Activated CD8-positive, alpha-beta memory T cell treated with anti-CD3 and anti-CD28 coated beads, Interleukin-2, amount 10 ng/mL, durations not matched to agents 7 days and 5 days (primary cell): ENCODE measurements around the gene FAR1. TPM values are rescaled to one million over a fixed set of nuclear protein-coding genes. Genes with fewer than 3 reads are reported as not detected.
"Not testable (repeated sequence)": the region's sequence is repeated elsewhere in the genome, so short reads cannot be mapped to it uniquely, and the experiment has no call there.

ENCODE experiments used
- ATAC-seq: fragments of 150-1000 bp; cut with Tn5 transposase; one replicate; pipeline ENCODE4 v1.10.0; 2021; ENCODE audit warnings: moderate library complexity
- CTCF ChIA-PET: fragments of 350-600 bp; sonication (Branson Sonifier 250); formaldehyde crosslinking; loops from one replicate; lab custom pipeline; 2021; ENCODE audit warnings: antibody characterized with exemption; lab: Charles Lee
- DNase-seq: peaks from one replicate; pipeline ENCODE4 v3.0.0-alpha.2; 2020
- H3K27ac Mint-ChIP-seq: one replicate; pipeline ENCODE4 v1.8.0; 2021; ENCODE audit warnings: mild to moderate bottlenecking, mixed read lengths
- H3K27me3 Mint-ChIP-seq: one replicate; pipeline ENCODE4 v1.8.0; 2021; ENCODE audit warnings: mixed read lengths
- H3K36me3 Mint-ChIP-seq: one replicate; pipeline ENCODE4 v1.8.0; 2021; ENCODE audit warnings: mild to moderate bottlenecking, mixed read lengths
- H3K4me1 Mint-ChIP-seq: one replicate; pipeline ENCODE4 v1.8.0; 2021; ENCODE audit warnings: mixed read lengths
- H3K4me3 Mint-ChIP-seq: one replicate; pipeline ENCODE4 v1.8.0; 2021; ENCODE audit warnings: mild to moderate bottlenecking, moderate library complexity, mixed read lengths
- H3K9me3 Mint-ChIP-seq: one replicate; pipeline ENCODE4 v1.8.0; 2022; ENCODE audit warnings: low read depth, mixed read lengths
- total RNA-seq, 2 experiments: library from RNA; stranded (reverse); gene quantifications; one replicate each; pipeline ENCODE4 v1.2.3, GENCODE V29; 2021

The FAR1 gene
- total RNA-seq, 2 experiments from 2014 or later = 56.9 to 57.0 TPM

GRCh38 chr11:13753316-13753715 is 84.8 kb downstream of the FAR1 start:
- H3K27ac Mint-ChIP-seq, H3K36me3 Mint-ChIP-seq, H3K4me1 Mint-ChIP-seq, DNase-seq, H3K9me3 Mint-ChIP-seq, ATAC-seq, H3K4me3 Mint-ChIP-seq: not testable (repeated sequence)
- CTCF ChIA-PET = interaction anchor here (1.3 to 1.4 kb wide), 2 partner anchors 17 to 1221 kb away, joined by 3 read pairs; no protein-coding TSS in a partner anchor
- peaks cover 24% of the 10 kb centered on the region for H3K27me3 Mint-ChIP-seq

DNA sequence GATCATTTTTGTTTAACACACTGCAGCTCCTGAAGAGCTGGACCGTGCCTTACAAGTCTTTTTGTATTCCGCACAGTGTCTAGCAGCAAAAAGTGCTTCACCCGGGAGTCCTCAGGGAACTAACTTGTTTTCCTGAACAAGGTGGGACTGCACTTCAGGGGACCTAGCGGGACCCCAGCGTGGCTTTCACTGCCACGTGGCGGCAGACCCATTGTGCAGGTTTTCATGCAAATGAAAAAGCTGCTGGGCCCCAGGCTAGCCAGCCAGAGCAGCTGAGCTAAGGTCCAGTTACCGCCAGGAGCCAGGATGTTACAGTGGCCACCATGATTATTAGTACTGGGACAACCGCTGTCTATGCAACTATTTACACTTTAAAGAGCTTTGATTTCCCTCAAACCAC is 90.6 kb downstream of the FAR1 start:
- Mint-ChIP-seq H3K4me3 (no peak overlapping the region), H3K4me1 (no peaks in the 10 kb centered on the region), H3K36me3 (no peaks in the 10 kb centered on the region), H3K27me3 (peaks cover 10% of the 10 kb centered on the region), H3K27ac (no peak overlapping the region), H3K9me3 (no peaks in the 10 kb centered on the region)
- CTCF ChIA-PET = no interaction called here
- ATAC-seq (no peak), DNase-seq (no peak)

DNA sequence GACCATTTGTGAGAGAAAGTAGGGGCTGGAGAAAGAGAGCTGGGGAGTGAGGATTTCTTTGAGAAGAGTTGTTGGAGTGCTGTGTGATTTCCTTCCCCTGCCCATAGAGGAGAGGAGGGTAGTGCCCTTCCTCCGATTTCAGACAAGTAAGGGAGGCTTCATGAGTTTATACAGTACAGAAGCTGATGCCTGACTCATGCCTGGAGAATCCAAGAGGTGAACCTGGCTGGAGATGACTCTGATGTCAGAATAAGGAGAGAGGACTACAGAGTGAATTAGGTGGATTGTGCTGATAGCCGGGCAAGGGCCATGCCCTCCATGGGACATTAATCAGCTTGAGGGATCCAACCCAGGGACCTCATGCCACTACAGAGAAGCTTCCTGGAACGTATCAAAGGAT is 91.6 kb downstream of the FAR1 start:
- Mint-ChIP-seq H3K27ac (no peak overlapping the region), H3K4me1 (no peaks in the 10 kb centered on the region), H3K4me3 (no peak overlapping the region), H3K36me3 (no peaks in the 10 kb centered on the region), H3K27me3 (peaks cover 3% of the 10 kb centered on the region), H3K9me3 (no peaks in the 10 kb centered on the region)
- CTCF ChIA-PET = interaction anchor here (0.6 to 2.2 kb wide), 2 partner anchors 13 to 169 kb away, joined by 3 to 8 read pairs; no protein-coding TSS in a partner anchor
- DNase-seq = no peak
- no peak for ATAC-seq

- ATAC-seq (no peak), DNase-seq (no peak)
- H3K4me1 Mint-ChIP-seq = no peaks in the 10 kb centered on the region
- H3K27me3 Mint-ChIP-seq = no peaks in the 10 kb centered on the region
- H3K4me3 Mint-ChIP-seq = no peak overlapping the region
- CTCF ChIA-PET = interaction anchor here (2.2 kb wide), 1 partner anchor 12 kb away, joined by 8 read pairs; no protein-coding TSS in a partner anchor
- no peak overlapping the region for H3K27ac Mint-ChIP-seq
- H3K36me3 Mint-ChIP-seq = no peaks in the 10 kb centered on the region
- no peaks in the 10 kb centered on the region for H3K9me3 Mint-ChIP-seq
Measured at GRCh38 chr11:13761250-13761649, 92.8 kb downstream of the FAR1 start.

DNA sequence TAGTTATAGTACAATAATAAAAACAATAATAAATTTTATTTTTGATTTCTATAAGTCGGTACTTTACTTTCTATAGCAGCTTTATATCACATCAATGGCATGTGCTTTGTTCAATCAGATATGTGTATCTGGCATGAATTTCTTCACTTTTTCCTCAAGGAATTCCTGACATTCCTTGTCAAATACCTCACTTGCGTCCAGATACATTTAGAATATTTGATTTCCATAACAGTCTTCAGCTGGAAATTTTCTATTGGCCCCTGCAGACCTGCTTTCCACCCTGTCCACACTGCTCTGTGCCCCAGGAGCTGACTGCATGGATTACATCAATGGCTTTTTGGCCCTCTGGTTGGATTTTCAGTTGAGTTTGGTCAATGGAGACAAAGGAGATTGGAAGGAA is 93.2 kb downstream of the FAR1 start:
- H3K9me3 Mint-ChIP-seq = no peaks in the 10 kb centered on the region
- no peaks in the 10 kb centered on the region for H3K27me3 Mint-ChIP-seq
- H3K36me3 Mint-ChIP-seq = no peaks in the 10 kb centered on the region
- DNase-seq (no peak), ATAC-seq (no peak)
- no peaks in the 10 kb centered on the region for H3K4me1 Mint-ChIP-seq
- H3K4me3 Mint-ChIP-seq = no peak overlapping the region
- CTCF ChIA-PET = interaction anchor here (0.6 to 2.2 kb wide), 3 partner anchors 9 to 11 kb away, joined by 3 to 9 read pairs (median 8); no protein-coding TSS in a partner anchor
- H3K27ac Mint-ChIP-seq = no peak overlapping the region

GRCh38 chr11:13762718-13763117 is 94.2 kb downstream of the FAR1 start:
- H3K9me3 Mint-ChIP-seq = no peaks in the 10 kb centered on the region
- ATAC-seq (no peak), DNase-seq (no peak)
- CTCF ChIA-PET = interaction anchor here (2.2 kb wide), 1 partner anchor 10 kb away, joined by 9 read pairs; no protein-coding TSS in a partner anchor
- H3K27me3 Mint-ChIP-seq = no peaks in the 10 kb centered on the region
- no peak overlapping the region for H3K4me3 Mint-ChIP-seq
- no peaks in the 10 kb centered on the region for H3K4me1 Mint-ChIP-seq
- H3K27ac Mint-ChIP-seq = no peak overlapping the region
- no peaks in the 10 kb centered on the region for H3K36me3 Mint-ChIP-seq

DNA sequence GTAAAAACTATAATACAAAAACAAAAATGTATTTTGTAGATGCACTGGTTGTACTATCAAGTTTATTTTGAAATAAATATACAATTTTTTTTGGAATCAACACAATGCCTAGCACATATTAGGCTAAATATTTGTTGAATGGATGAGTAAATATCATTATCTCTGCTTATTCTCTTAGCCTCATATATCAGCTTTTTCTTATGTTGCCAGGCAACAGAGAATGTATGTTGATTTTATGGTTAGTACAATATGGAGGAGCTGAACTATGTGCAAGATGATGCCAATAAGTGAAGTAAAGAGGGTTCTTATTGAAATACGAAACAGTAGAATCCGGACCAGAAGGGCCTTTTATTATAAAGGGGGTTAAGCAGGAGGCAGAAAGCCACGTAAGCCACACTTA is 94.9 kb downstream of the FAR1 start:
- no peak for ATAC-seq
- no peak overlapping the region for H3K4me3 Mint-ChIP-seq
- no peak for DNase-seq
- H3K27me3 Mint-ChIP-seq = no peaks in the 10 kb centered on the region
- H3K4me1 Mint-ChIP-seq = no peaks in the 10 kb centered on the region
- H3K9me3 Mint-ChIP-seq = no peaks in the 10 kb centered on the region
- H3K27ac Mint-ChIP-seq = no peak overlapping the region
- CTCF ChIA-PET = interaction anchor here (2.2 kb wide), 1 partner anchor 9 kb away, joined by 9 read pairs; no protein-coding TSS in a partner anchor
- H3K36me3 Mint-ChIP-seq = no peaks in the 10 kb centered on the region

- Mint-ChIP-seq H3K27ac (no peak overlapping the region), H3K36me3 (no peaks in the 10 kb centered on the region), H3K27me3 (no peaks in the 10 kb centered on the region), H3K9me3 (no peaks in the 10 kb centered on the region), H3K4me1 (no peaks in the 10 kb centered on the region), H3K4me3 (no peak overlapping the region)
- ATAC-seq (no peak), DNase-seq (no peak)
- CTCF ChIA-PET = no interaction called here
Measured at GRCh38 chr11:13765886-13766285, 97.4 kb downstream of the FAR1 start.

DNA sequence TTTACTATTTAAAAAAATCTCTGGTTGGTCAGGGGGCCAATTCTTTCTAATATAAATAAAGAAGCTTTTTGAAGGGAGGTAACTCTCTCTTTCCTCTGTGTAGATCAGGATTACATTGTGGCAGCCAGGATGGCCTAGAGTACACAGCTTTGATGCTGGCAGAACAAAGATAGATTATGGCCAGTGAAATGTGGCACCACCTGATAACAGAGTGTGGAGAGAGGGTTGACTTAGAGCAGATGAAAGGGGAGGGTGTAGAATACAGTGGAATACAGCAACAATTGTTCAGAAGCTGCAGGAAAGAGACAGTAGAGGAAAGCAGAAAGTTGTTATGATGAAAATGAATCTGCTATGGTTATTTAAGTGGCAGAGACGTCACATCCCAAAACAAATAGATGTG is 99.0 kb downstream of the FAR1 start:
- Mint-ChIP-seq H3K4me3 (no peak overlapping the region), H3K4me1 (no peaks in the 10 kb centered on the region), H3K27ac (no peak overlapping the region), H3K36me3 (no peaks in the 10 kb centered on the region), H3K27me3 (no peaks in the 10 kb centered on the region), H3K9me3 (no peaks in the 10 kb centered on the region)
- CTCF ChIA-PET = interaction anchor here (1.2 kb wide), 1 partner anchor 16 kb away, joined by 3 read pairs; no protein-coding TSS in a partner anchor
- no peak for ATAC-seq
- DNase-seq = no peak

GRCh38 chr11:13769188-13769587 is 100.7 kb downstream of the FAR1 start:
- no peak overlapping the region for H3K4me3 Mint-ChIP-seq
- H3K27ac Mint-ChIP-seq = no peak overlapping the region
- no peaks in the 10 kb centered on the region for H3K9me3 Mint-ChIP-seq
- ATAC-seq (no peak), DNase-seq (no peak)
- H3K36me3 Mint-ChIP-seq = no peaks in the 10 kb centered on the region
- H3K27me3 Mint-ChIP-seq = peaks cover 4% of the 10 kb centered on the region
- CTCF ChIA-PET = interaction anchor here (1.1 to 2.7 kb wide), 3 partner anchors 10 to 481 kb away, joined by 4 to 10 read pairs (median 4); no protein-coding TSS in a partner anchor
- H3K4me1 Mint-ChIP-seq = no peaks in the 10 kb centered on the region

GRCh38 chr11:13771151-13771550 is 102.7 kb downstream of the FAR1 start:
- H3K4me1 Mint-ChIP-seq = no peaks in the 10 kb centered on the region
- DNase-seq (no peak), ATAC-seq (no peak)
- H3K27me3 Mint-ChIP-seq = peaks cover 9% of the 10 kb centered on the region
- no peak overlapping the region for H3K27ac Mint-ChIP-seq
- CTCF ChIA-PET = interaction anchor here (0.6 to 3.2 kb wide), 9 partner anchors 9 to 684 kb away, joined by 3 to 29 read pairs (median 3); no protein-coding TSS in a partner anchor
- no peaks in the 10 kb centered on the region for H3K9me3 Mint-ChIP-seq
- H3K36me3 Mint-ChIP-seq = no peaks in the 10 kb centered on the region
- no peak overlapping the region for H3K4me3 Mint-ChIP-seq

DNA sequence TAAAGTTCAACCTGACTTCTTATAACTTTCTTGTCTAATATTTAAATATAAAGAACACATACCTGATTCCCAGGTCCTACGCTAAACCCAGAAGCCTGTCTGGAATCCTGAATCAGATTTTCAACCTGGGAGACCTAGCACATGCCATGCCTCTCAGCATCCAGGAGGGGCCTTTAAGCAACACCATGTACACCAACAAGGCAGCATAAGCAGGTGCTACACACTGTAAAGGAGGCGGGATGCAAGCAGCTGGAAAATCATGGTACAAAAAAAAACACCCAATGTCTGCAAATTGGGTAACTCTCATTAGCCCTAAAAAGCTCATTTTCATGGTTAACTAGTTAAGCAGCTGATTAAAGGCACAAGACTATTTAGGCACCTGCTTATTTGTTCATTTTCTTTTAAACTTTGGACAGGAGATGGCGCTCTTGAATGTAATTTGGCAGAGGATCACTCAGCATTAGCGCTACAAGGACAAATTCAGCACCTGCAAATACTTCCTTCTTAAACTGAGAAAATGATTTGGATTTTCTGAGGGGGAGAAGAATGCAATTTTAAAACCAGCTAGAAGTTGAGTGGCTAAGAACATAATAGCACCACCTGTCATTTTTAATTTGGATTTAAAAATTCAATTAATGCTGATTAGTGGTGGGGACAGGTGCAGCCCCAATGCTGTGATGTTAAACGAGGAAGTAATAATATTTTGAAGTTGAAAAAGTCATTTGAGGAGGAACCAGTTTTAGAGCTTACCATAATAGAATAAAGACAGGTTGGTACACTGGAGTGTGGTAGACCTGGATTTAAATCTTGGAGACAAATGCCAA is 104.0 kb downstream of the FAR1 start:
- CTCF ChIA-PET = interaction anchor here (0.5 to 3.2 kb wide), 33 partner anchors 10 to 682 kb away, joined by 3 to 29 read pairs (median 4); partner anchors contain the start of gene SPON1
- H3K27ac Mint-ChIP-seq = no peak overlapping the region
- peak; percentile 75 for ATAC-seq
- H3K36me3 Mint-ChIP-seq = no peaks in the 10 kb centered on the region
- DNase-seq = no peak
- H3K9me3 Mint-ChIP-seq = no peaks in the 10 kb centered on the region
- H3K27me3 Mint-ChIP-seq = peaks cover 10% of the 10 kb centered on the region
- H3K4me1 Mint-ChIP-seq = no peaks in the 10 kb centered on the region
- H3K4me3 Mint-ChIP-seq = no peak overlapping the region

DNA sequence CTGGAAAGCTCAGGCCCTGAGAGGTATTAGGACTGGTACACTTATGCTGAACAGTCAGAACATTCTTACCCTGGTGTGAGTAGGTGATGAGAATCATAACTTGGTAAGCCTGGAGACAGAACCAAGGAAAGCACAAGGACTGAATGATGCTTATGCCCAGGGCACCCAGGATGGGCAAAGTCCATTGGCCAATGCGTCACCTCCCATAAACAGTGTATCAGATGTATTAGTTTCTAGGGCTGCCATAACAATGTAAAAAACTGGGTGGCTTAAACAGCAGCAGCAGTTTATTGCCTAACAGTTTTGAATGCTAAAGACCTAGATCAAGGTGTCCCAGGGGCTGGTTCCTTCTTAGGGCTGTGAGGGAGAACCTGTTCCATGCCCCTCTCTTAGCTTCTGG is 107.0 kb downstream of the FAR1 start:
- Mint-ChIP-seq H3K9me3 (no peaks in the 10 kb centered on the region), H3K27ac (no peak overlapping the region), H3K27me3 (peaks cover 17% of the 10 kb centered on the region), H3K36me3 (no peaks in the 10 kb centered on the region), H3K4me3 (no peak overlapping the region), H3K4me1 (no peaks in the 10 kb centered on the region)
- DNase-seq (no peak), ATAC-seq (no peak)
- CTCF ChIA-PET = interaction anchor here (1.1 to 2.5 kb wide), 5 partner anchors 13 to 476 kb away, joined by 4 to 10 read pairs (median 6); no protein-coding TSS in a partner anchor
